ENCODE measurements around the gene SIRPB1. TPM values are rescaled to one million over a fixed set of nuclear protein-coding genes. Genes with fewer than 3 reads are reported as not detected.

The SIRPB1 gene
- polyA plus RNA-seq, 1 donor (not counting 4 experiments of a cell fraction or from before 2014, with no cell fraction given) = not detected

DNA sequence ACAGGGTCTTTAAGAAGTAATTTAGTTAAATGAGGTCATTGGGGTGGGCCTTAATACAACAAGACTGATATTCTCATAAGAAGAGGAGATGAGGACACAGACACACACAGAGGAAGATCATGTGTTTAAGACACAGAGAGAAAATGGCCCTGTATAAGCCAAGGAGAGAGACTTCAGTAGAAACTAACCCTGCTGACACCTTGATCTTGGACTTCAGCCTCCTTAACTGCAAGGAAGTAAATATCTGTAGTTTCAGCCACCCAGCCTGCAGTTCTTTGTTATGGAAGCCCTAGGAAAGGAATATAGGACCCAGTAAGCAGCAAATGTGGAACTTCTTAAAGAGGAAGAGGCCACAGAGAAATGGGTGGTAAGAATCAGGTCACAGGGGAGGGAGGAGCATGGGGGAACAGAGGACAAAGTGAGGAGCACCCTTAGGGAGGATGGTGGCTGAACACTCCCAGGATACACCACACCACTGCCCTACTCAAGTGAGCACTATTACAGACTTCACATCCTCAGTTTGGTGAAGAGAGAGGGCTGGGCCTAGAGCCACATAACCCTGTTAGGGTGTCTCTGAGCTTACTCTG, 762 bp downstream of the SIRPB1 start:
- Histone ChIP-seq H3K4me1 (ENCODE audit: control insufficient read depth, extremely low read depth, insufficient read depth, low read length) (no peaks in the 10 kb centered on the region), H3K9ac (ENCODE audit: control insufficient read depth, extremely low read depth, insufficient read depth, low read length) (no peak overlapping the region), H4K20me1 (ENCODE audit: control insufficient read depth, extremely low read depth, insufficient read depth, low read length) (no peaks in the 10 kb centered on the region), H3K9me1 (ENCODE audit: control insufficient read depth, extremely low read depth, insufficient read depth, low read length) (no peaks in the 10 kb centered on the region), H2AFZ (ENCODE audit: control insufficient read depth, low read length) (no peak overlapping the region), H3K79me2 (ENCODE audit: control insufficient read depth, insufficient read depth, low read length) (no peaks in the 10 kb centered on the region), H3K36me3 (ENCODE audit: control insufficient read depth in 2 of 2, extremely low read depth in 1 of 2, insufficient read depth in 2 of 2, low read length in 2 of 2) (no peaks in the 10 kb centered on the region), H3K9me3 (ENCODE audit: control insufficient read depth, low read depth, low read length) (no peaks in the 10 kb centered on the region), H3K27ac (ENCODE audit: control insufficient read depth, insufficient read depth, low read length) (no peak overlapping the region), H3K4me3 (ENCODE audit: control insufficient read depth in 2 of 3, extremely low read depth in 1 of 3, insufficient read depth in 2 of 3, low read depth in 1 of 3, low read length in 3 of 3) (no peak overlapping the region), H3K4me2 (ENCODE audit: control insufficient read depth, extremely low read depth, insufficient read depth, low read depth, low read length) (no peak overlapping the region), H3K27me3 (ENCODE audit: control insufficient read depth, extremely low read depth, insufficient read depth, low read length) (no peaks in the 10 kb centered on the region)
- TF ChIP-seq, protein P1, sequence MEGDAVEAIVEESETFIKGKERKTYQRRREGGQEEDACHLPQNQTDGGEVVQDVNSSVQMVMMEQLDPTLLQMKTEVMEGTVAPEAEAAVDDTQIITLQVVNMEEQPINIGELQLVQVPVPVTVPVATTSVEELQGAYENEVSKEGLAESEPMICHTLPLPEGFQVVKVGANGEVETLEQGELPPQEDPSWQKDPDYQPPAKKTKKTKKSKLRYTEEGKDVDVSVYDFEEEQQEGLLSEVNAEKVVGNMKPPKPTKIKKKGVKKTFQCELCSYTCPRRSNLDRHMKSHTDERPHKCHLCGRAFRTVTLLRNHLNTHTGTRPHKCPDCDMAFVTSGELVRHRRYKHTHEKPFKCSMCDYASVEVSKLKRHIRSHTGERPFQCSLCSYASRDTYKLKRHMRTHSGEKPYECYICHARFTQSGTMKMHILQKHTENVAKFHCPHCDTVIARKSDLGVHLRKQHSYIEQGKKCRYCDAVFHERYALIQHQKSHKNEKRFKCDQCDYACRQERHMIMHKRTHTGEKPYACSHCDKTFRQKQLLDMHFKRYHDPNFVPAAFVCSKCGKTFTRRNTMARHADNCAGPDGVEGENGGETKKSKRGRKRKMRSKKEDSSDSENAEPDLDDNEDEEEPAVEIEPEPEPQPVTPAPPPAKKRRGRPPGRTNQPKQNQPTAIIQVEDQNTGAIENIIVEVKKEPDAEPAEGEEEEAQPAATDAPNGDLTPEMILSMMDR (optimal IDR thresholded peaks at IDR 0.05 in 1 of 3, IDR thresholded peaks at IDR 0.05 in 1 of 3, conservative IDR thresholded peaks at IDR 0.05 in 1 of 3; ENCODE audit: extremely low read depth in 1 of 3, insufficient read depth in 2 of 3, low read length in 3 of 3) = no peak
- TF ChIP-seq EZH2 (IDR thresholded peaks at IDR 0.05; ENCODE audit: low read length) = no peak
- FAIRE-seq = no peak
- dilution Hi-C loops (cut with MboI; ENCODE audit: extremely low pct_ligation_motif_present, low sequenced_read_pairs) = no loop called here
- DNase-seq (ENCODE audit: low read depth, low spot score) = no peak

DNA sequence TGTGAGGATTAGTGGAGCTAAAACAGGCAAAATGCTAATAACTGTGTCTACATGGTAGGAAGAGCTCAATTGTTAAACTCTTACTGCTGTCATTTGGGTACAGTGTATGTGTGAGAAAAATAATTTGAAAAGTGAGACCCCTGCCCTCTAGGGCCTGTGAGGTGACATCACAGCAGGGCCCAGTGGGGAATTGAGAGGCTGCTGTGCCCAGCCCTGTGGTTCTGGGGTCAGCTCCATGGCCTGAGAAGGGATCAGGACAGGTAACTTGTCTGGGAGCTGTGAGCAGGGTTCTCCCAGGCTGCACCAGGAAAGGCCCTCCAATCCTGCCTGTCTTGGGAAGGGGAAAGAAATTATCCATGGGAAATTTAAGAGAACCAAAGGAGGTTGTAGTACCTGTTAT, 1.3 kb downstream of the SIRPB1 start:
- FAIRE-seq (no peak), DNase-seq (ENCODE audit: low read depth, low spot score) (no peak)
- dilution Hi-C loops (cut with MboI; ENCODE audit: extremely low pct_ligation_motif_present, low sequenced_read_pairs) = no loop called here

More for the DNA sequence above, 1.3 kb downstream of the SIRPB1 start:
- Histone ChIP-seq H4K20me1 (ENCODE audit: control insufficient read depth, extremely low read depth, insufficient read depth, low read length) (no peaks in the 10 kb centered on the region), H3K4me1 (ENCODE audit: control insufficient read depth, extremely low read depth, insufficient read depth, low read length) (no peaks in the 10 kb centered on the region), H3K9me3 (ENCODE audit: control insufficient read depth, low read depth, low read length) (no peaks in the 10 kb centered on the region), H3K9ac (ENCODE audit: control insufficient read depth, extremely low read depth, insufficient read depth, low read length) (no peak overlapping the region), H3K4me3 (ENCODE audit: control insufficient read depth in 2 of 3, extremely low read depth in 1 of 3, insufficient read depth in 2 of 3, low read depth in 1 of 3, low read length in 3 of 3) (no peak overlapping the region), H3K4me2 (ENCODE audit: control insufficient read depth, extremely low read depth, insufficient read depth, low read depth, low read length) (no peak overlapping the region), H3K27me3 (ENCODE audit: control insufficient read depth, extremely low read depth, insufficient read depth, low read length) (no peaks in the 10 kb centered on the region), H3K27ac (ENCODE audit: control insufficient read depth, insufficient read depth, low read length) (no peak overlapping the region), H3K36me3 (ENCODE audit: control insufficient read depth in 2 of 2, extremely low read depth in 1 of 2, insufficient read depth in 2 of 2, low read length in 2 of 2) (no peaks in the 10 kb centered on the region), H3K79me2 (ENCODE audit: control insufficient read depth, insufficient read depth, low read length) (no peaks in the 10 kb centered on the region), H2AFZ (ENCODE audit: control insufficient read depth, low read length) (no peak overlapping the region), H3K9me1 (ENCODE audit: control insufficient read depth, extremely low read depth, insufficient read depth, low read length) (no peaks in the 10 kb centered on the region)
- TF ChIP-seq EZH2 (IDR thresholded peaks at IDR 0.05; ENCODE audit: low read length) = no peak
- TF ChIP-seq, protein P1 (optimal IDR thresholded peaks at IDR 0.05 in 1 of 3, IDR thresholded peaks at IDR 0.05 in 1 of 3, conservative IDR thresholded peaks at IDR 0.05 in 1 of 3; ENCODE audit: extremely low read depth in 1 of 3, insufficient read depth in 2 of 3, low read length in 3 of 3) = no peak

All from keratinocyte (primary cell).